H9 (cell line): Measurements from ENCODE around the gene C5orf46. TPM values are rescaled to one million over a fixed set of nuclear protein-coding genes. Genes with fewer than 3 reads are reported as not detected.
"Not testable (repeated sequence)": the region's sequence is repeated elsewhere in the genome, so short reads cannot be mapped to it uniquely, and the experiment has no call there.

Experiments used
- DNase-seq: peaks from one replicate; pipeline ENCODE4 v3.0.0-alpha.2; 2017
- H2AFZ ChIP-seq: one replicate; pipeline ENCODE4 v1.6.1; 2013; ENCODE audit warnings: mild to moderate bottlenecking, low read length, control low read depth, moderate library complexity
- H2AK5ac ChIP-seq: 2 replicates; pipeline ENCODE4 v1.6.1; 2013; ENCODE audit warnings: low read length, control low read depth, mixed read lengths; ENCODE audit not compliant: insufficient read length
- H2BK120ac ChIP-seq: one replicate; pipeline ENCODE4 v1.6.1; 2013; ENCODE audit warnings: low read depth, mild to moderate bottlenecking, low read length, control low read depth, inconsistent platforms; ENCODE audit not compliant: poor library complexity, severe bottlenecking
- H2BK12ac ChIP-seq: 2 replicates; pipeline ENCODE4 v1.6.1; 2013; ENCODE audit warnings: low read length, control low read depth, mixed read lengths, low read depth; ENCODE audit not compliant: insufficient read length
- H2BK15ac ChIP-seq: 2 replicates; pipeline ENCODE4 v1.6.1; 2013; ENCODE audit warnings: low read depth, low read length, control low read depth
- H2BK20ac ChIP-seq: one replicate; pipeline ENCODE4 v1.6.1; 2013; ENCODE audit warnings: low read depth, mild to moderate bottlenecking, low read length, control low read depth, inconsistent platforms; ENCODE audit not compliant: poor library complexity, severe bottlenecking
- H2BK5ac ChIP-seq: 2 replicates; pipeline ENCODE4 v1.6.1; 2013; ENCODE audit warnings: low read length, control low read depth, mixed read lengths; ENCODE audit not compliant: insufficient read length
- H3K14ac ChIP-seq: 2 replicates; pipeline ENCODE4 v1.6.1; 2013; ENCODE audit warnings: low read length, control low read depth; ENCODE audit not compliant: insufficient read depth
- H3K18ac ChIP-seq: 2 replicates; pipeline ENCODE4 v1.6.1; 2013; ENCODE audit warnings: low read depth, mild to moderate bottlenecking, mixed read lengths, low read length, control low read depth; ENCODE audit not compliant: insufficient read length
- H3K23ac ChIP-seq: 2 replicates; pipeline ENCODE4 v1.6.1; 2013; ENCODE audit warnings: low read length, control low read depth, mixed read lengths, low read depth; ENCODE audit not compliant: insufficient read length
- H3K23me2 ChIP-seq: 2 replicates; pipeline ENCODE4 v1.6.1; 2013; ENCODE audit warnings: low read depth, mild to moderate bottlenecking, mixed read lengths, low read length, control low read depth; ENCODE audit not compliant: insufficient read length, poor library complexity, severe bottlenecking
- H3K27ac ChIP-seq: 2 replicates; pipeline ENCODE4 v1.5.1; 2013; ENCODE audit warnings: low read length, control low read depth, mixed read lengths, low read depth; ENCODE audit not compliant: insufficient read length
- H3K27me3 ChIP-seq: 2 replicates; pipeline ENCODE4 v1.6.1; 2013; ENCODE audit warnings: low read length, control low read depth, inconsistent platforms; ENCODE audit not compliant: insufficient read depth
- H3K4ac ChIP-seq: 2 replicates; pipeline ENCODE4 v1.6.1; 2013; ENCODE audit warnings: low read depth, mild to moderate bottlenecking, control low read depth, inconsistent platforms, low read length, moderate library complexity
- H3K4me1 ChIP-seq: 2 replicates; pipeline ENCODE4 v1.6.1; 2013; ENCODE audit warnings: low read length, control low read depth, inconsistent platforms; ENCODE audit not compliant: insufficient read depth
- H3K4me2 ChIP-seq: 2 replicates; pipeline ENCODE4 v1.6.1; 2013; ENCODE audit warnings: low read length, control low read depth, mixed read lengths; ENCODE audit not compliant: insufficient read length, insufficient read depth
- H3K56ac ChIP-seq: 2 replicates; pipeline ENCODE4 v1.6.1; 2013; ENCODE audit warnings: low read depth, mild to moderate bottlenecking, mixed read lengths, low read length, control low read depth; ENCODE audit not compliant: insufficient read length
- H3K79me1 ChIP-seq: 2 replicates; pipeline ENCODE4 v1.6.1; 2013; ENCODE audit warnings: low read depth, mild to moderate bottlenecking, moderate library complexity, low read length, control low read depth, inconsistent platforms; ENCODE audit not compliant: insufficient read depth, poor library complexity, severe bottlenecking
- H3K79me2 ChIP-seq: 2 replicates; pipeline ENCODE4 v1.6.1; 2013; ENCODE audit warnings: low read length, control low read depth, inconsistent platforms; ENCODE audit not compliant: insufficient read depth
- H3K9ac ChIP-seq: 2 replicates; pipeline ENCODE4 v1.6.1; 2013; ENCODE audit warnings: low read length, control low read depth, mixed read lengths; ENCODE audit not compliant: insufficient read length; ENCODE audit errors: extremely low read depth
- H3K9me3 ChIP-seq: one replicate; pipeline ENCODE4 v1.6.1; 2013; ENCODE audit warnings: low read depth, low read length, inconsistent platforms; ENCODE audit not compliant: control insufficient read depth
- H3T11ph ChIP-seq: one replicate; pipeline ENCODE4 v1.6.1; 2013; ENCODE audit warnings: mild to moderate bottlenecking, low read length, control low read depth, inconsistent platforms
- H4K20me1 ChIP-seq: one replicate; pipeline ENCODE4 v1.6.1; 2013; ENCODE audit not compliant: control insufficient read depth, insufficient read length, insufficient read depth
- H4K5ac ChIP-seq: 2 replicates; pipeline ENCODE4 v1.6.1; 2013; ENCODE audit warnings: low read depth, mild to moderate bottlenecking, mixed read lengths, low read length, control low read depth; ENCODE audit not compliant: insufficient read length
- H4K8ac ChIP-seq: replicated peaks from 2 replicates; pipeline ENCODE4 v1.6.1; 2013; ENCODE audit warnings: low read length, control low read depth, mixed read lengths, low read depth; ENCODE audit not compliant: insufficient read length
- H4K91ac ChIP-seq: 2 replicates; pipeline ENCODE4 v1.6.1; 2013; ENCODE audit warnings: low read depth, mild to moderate bottlenecking, moderate library complexity, mixed read lengths, low read length, control low read depth; ENCODE audit not compliant: insufficient read length
- H3K27ac Mint-ChIP-seq, 3 experiments: 2 replicates in 2 of 3; 3 replicates in 1 of 3; pipeline ENCODE4 v1.8.0; 2020 to 2021; ENCODE audit warnings: mixed read lengths in 3 of 3, mild to moderate bottlenecking in 1 of 3, moderate library complexity in 1 of 3
- H3K27me3 Mint-ChIP-seq: 2 replicates; pipeline ENCODE4 v1.8.0; 2021; ENCODE audit warnings: low read depth, mild to moderate bottlenecking, moderate library complexity, mixed read lengths
- H3K36me3 Mint-ChIP-seq, 3 experiments: 2 replicates in 2 of 3; 3 replicates in 1 of 3; pipeline ENCODE4 v1.8.0; 2020 to 2021; ENCODE audit warnings: low read depth in 3 of 3, mixed read lengths in 3 of 3; ENCODE audit not compliant: insufficient read depth in 1 of 3
- H3K4me1 Mint-ChIP-seq, 2 experiments: 2 replicates each; pipeline ENCODE4 v1.8.0; 2020; ENCODE audit warnings: mixed read lengths in 2 of 2
- H3K4me3 Mint-ChIP-seq, 2 experiments: 2 replicates in 1 of 2; 3 replicates in 1 of 2; pipeline ENCODE4 v1.8.0; 2020 to 2021; ENCODE audit warnings: mild to moderate bottlenecking in 2 of 2, mixed read lengths in 2 of 2, moderate library complexity in 1 of 2
- H3K9me3 Mint-ChIP-seq, 2 experiments: 2 replicates in 1 of 2; 3 replicates in 1 of 2; pipeline ENCODE4 v1.8.0; 2020; ENCODE audit warnings: mild to moderate bottlenecking in 2 of 2, mixed read lengths in 2 of 2, moderate library complexity in 1 of 2
- CTCF ChIP-seq: fragments of 200-600 bp; sonication (generic); conservative IDR thresholded peaks from 3 replicates; pipeline ENCODE4 v1.8.0; 2021; ENCODE audit warnings: antibody characterized with exemption, mild to moderate bottlenecking
- WGBS: extraction: QIAGEN DNeasy Blood & Tissue Kit; methylation state at CpG from one replicate; pipeline ENCODE4 v1.1.7; 2013; ENCODE audit warnings: missing lambda C conversion rate, low lambda C conversion rate, mixed read lengths; ENCODE audit not compliant: insufficient read length; ENCODE audit errors: extremely low coverage; 5-methylcytosine and 5-hydroxymethylcytosine counted together
- total RNA-seq: library from RNA; stranded (reverse); gene quantifications from 2 replicates; pipeline ENCODE4 v1.2.1, GENCODE V29; 2021

Gene C5orf46
- total RNA-seq, 1 experiment from 2014 or later = not detected

- H3T11ph ChIP-seq = no peak overlapping the region
- Mint-ChIP-seq H3K36me3 (peaks cover 10 to 60% (median 22%) of the 10 kb centered on the region in 3 experiments), H3K27ac (peak overlapping the region; percentile 76 to 98 (median 93)), H3K9me3 (peaks cover 0 to 4% of the 10 kb centered on the region in 2 experiments; a peak in 2 of 5 replicates), H3K4me1 (peaks cover 56 to 62% of the 10 kb centered on the region in 2 experiments), H3K27me3 (peaks cover 5% of the 10 kb centered on the region; the same call in 1 of the 2 replicates), H3K4me3 (peak overlapping the region; percentile 27 to 92; a peak in 4 of 5 replicates)
- H3K4me2 ChIP-seq = peak overlapping the region; percentile 61
- peak overlapping the region; percentile 1 for H3K9ac ChIP-seq
- no peak overlapping the region for H4K8ac ChIP-seq
- H3K27me3 ChIP-seq = no peaks in the 10 kb centered on the region
- H4K5ac ChIP-seq = no peak overlapping the region
- no peaks in the 10 kb centered on the region for H4K20me1 ChIP-seq
- H3K4me1 ChIP-seq = peaks cover 10% of the 10 kb centered on the region
- H3K18ac ChIP-seq = peak overlapping the region; percentile 31
- H3K56ac ChIP-seq = no peak overlapping the region
- H4K91ac ChIP-seq = no peak overlapping the region
- no peak overlapping the region for H2BK5ac ChIP-seq
- no peaks in the 10 kb centered on the region for H3K23me2 ChIP-seq
- TF ChIP-seq CTCF = no peak
- no peaks in the 10 kb centered on the region for H3K9me3 ChIP-seq
- peaks cover 16% of the 10 kb centered on the region; the same call in 1 of the 2 replicates for H3K79me2 ChIP-seq
- H2BK20ac ChIP-seq = no peak overlapping the region
- H3K79me1 ChIP-seq = peaks cover 3% of the 10 kb centered on the region
- H2AFZ ChIP-seq = no peak overlapping the region
- H2BK120ac ChIP-seq = no peak overlapping the region
- no peak overlapping the region for H3K4ac ChIP-seq
- H3K14ac ChIP-seq = no peak overlapping the region
- DNase-seq = peak; percentile 78
- no peak overlapping the region for H2BK15ac ChIP-seq
- no CpG with 5 or more reads among the region's 3 CpGs for WGBS
- no peak overlapping the region for H3K23ac ChIP-seq
- H2BK12ac ChIP-seq = no peak overlapping the region
- H3K27ac ChIP-seq = peak overlapping the region; percentile 84
- H2AK5ac ChIP-seq = no peak overlapping the region
Observed at GRCh38 chr5:147874910-147875367, 31.4 kb downstream of the C5orf46 start.

GRCh38 chr5:147874118-147874875 is 32.0 kb downstream of the C5orf46 start:
- not testable (repeated sequence) for H2BK15ac ChIP-seq, H4K5ac ChIP-seq, H2BK120ac ChIP-seq, H4K20me1 ChIP-seq, H3K4ac ChIP-seq, H3K23me2 ChIP-seq, H3T11ph ChIP-seq, H3K14ac ChIP-seq, H3K9me3 Mint-ChIP-seq, H4K8ac ChIP-seq, H3K27me3 ChIP-seq, H2BK20ac ChIP-seq, H3K18ac ChIP-seq, H3K27me3 Mint-ChIP-seq, H2BK5ac ChIP-seq, H2BK12ac ChIP-seq, H2AK5ac ChIP-seq, H3K23ac ChIP-seq, H2AFZ ChIP-seq, H3K79me1 ChIP-seq, H4K91ac ChIP-seq, H3K4me1 ChIP-seq, H3K9me3 ChIP-seq, H3K56ac ChIP-seq
- Histone ChIP-seq H3K9ac (peak overlapping the region; percentile 1), H3K27ac (peak overlapping the region; percentile 84), H3K79me2 (peaks cover 16% of the 10 kb centered on the region; the same call in 1 of the 2 replicates), H3K4me2 (peak overlapping the region; percentile 61)
- peaks cover 63% of the 10 kb centered on the region in 2 experiments for H3K4me1 Mint-ChIP-seq
- DNase-seq = peak; percentile 96
- peaks cover 10 to 64% (median 22%) of the 10 kb centered on the region in 3 experiments for H3K36me3 Mint-ChIP-seq
- H3K4me3 Mint-ChIP-seq = peak overlapping the region; percentile 64 to 92
- WGBS = 100% methylated on average over 2 of the region's 8 CpGs
- peak overlapping the region; percentile 76 to 98 (median 93) for H3K27ac Mint-ChIP-seq
